Measurements from ENCODE around the gene KPTN.
"Not testable (repeated sequence)": the region's sequence is repeated elsewhere in the genome, so short reads cannot be mapped to it uniquely, and the experiment has no call there.

The KPTN gene

DNA sequence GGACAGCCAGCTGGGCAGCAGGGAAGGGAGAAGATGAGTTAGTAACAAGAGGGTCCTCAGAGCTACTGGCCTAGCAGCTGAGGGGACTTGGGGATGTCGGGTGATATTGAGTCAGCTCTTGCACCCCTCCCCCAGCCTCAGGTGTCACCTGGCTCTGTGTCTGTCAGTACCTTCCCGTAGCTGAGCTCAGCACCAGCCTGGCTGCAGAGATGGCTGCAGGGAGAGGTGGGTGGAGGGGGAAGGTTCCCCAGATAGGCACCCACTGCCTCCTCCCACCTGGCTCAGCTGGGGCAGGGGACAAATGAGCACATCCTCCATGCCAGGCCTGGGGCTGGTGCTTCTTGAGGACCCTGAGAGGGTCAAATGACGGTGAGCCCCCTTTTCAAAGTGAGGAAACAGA lies 6.8 kb upstream of the KPTN start:
- DNase-seq: no peak

DNA sequence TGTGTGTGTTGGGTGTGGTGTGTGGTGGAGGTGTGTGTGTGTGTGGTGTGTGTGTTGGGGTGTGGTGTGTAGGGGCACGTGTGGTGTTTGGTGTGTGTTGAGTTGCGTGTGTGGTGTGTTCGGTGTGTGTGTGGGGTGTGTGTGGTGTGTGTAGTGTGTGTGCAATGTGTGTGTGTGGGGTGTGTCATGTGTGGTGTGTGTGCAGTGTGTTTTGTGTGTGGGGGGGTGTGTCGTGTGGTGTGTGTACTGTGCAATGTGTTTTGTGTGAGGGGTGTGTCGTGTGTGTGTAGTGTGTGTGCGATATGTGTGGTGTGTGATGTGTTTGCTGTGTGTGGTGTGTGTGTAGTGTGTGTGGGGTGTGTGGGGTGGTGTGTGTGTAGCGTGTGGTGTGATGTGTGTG lies 6.0 kb upstream of the KPTN start:
- DNase-seq: no peak

DNA sequence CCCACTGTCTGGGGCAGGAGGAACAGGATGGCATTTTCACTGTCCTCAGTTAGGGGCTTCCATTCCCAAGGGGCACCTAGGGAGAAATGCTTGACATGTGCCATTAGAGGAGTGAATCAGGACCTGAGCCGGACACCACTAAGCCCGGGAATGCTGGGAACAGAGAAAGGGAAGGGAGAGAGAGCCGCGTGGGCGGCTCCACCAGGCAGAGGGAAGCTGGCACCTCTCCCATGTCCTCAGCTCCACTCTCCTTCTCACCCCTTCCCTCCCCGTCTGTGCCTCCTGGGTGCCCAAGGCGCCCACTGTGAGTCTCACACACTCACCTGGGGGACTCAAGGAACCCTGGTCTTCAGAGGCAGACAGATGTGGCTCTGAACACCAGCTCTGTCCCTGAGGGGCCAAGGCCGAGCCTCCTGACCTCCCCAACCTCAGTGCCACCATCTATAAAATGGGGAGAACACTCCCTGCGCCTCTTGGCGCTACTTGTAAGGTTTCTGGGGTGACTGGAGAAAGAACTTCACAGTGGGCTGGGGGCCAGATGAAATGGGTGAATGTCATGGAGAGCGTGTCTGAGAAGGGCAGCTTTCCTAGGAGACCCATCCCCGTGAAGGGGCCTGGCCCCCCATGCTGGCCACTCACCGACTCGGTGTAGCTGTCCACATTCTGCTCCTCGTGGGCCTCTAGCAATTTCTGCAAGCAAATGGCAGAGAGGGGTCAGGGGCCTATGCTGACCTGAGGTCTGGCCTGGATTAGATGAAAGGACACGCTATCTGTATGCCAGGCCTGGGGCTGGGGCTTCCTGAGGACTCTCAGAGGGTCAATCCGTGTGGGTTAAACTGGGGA lies 5.3 kb upstream of the KPTN start:
- DNase-seq: no peak

DNA sequence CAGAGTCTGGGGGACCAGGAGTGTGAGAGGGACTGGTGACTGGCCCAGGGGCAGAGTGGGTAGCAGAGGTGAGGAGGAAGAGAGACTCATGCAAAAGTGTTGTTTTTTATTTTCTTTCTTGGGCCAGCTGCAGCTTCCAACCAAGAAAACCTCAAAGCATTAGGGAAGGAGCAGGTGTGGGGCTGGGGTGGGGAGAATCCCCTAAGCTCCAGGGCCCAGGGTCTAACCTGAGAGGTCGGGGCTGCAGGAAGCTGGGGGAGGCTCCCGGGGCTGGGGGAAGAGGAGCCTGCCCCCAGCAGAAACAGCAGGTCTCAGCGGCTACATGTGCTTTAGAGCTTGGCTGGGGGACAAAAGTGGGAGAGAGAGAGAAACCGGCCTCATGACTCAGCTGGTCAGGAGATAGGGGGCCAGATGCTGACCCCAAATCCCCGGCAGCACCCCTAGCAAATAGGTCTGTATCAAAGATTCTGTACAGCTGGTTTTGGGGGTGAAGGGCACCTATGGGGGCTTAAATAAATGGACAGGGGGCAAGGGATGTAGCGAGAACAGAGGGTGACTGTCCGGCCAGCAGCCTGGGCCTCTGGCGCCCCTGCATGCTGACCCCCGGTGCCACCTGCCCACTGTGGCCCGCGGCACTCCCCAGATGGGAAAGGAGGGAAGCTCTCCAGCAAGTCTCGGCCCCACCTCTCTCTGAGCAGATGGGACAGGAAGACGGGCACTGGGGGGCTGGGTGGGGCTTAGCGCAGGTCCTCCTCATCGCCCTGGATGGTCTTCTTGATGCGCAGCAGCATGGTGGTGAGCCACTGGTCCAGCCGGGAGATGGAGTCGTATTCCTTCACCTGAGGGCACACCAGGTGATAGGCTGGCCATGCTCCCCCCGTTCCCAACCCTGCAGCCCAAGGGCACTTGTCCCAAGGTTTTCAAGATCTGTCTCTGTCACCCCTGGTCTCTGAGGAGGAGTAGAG lies 3.8 kb upstream of the KPTN start:
- no peak for DNase-seq

DNA sequence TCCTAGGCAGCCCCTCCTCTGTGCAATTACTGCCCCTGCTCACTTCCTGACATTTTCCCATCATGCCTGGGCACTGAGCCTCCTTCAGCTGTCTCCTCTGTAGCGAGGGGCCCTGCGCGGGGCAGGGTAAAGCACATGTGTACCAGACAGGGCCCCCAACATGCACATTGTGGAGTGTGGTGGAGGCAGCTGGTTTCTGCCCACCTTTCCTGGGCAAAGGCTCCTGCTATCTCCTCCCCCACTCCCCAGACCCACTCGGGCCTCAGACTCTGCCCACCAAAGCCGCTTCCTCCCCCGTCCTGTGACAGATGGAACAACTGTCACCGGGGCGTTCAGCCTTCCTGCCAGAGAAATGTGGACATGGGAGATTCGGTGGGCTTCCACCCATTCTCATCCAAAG lies 2.9 kb upstream of the KPTN start:
- no peak for DNase-seq

DNA sequence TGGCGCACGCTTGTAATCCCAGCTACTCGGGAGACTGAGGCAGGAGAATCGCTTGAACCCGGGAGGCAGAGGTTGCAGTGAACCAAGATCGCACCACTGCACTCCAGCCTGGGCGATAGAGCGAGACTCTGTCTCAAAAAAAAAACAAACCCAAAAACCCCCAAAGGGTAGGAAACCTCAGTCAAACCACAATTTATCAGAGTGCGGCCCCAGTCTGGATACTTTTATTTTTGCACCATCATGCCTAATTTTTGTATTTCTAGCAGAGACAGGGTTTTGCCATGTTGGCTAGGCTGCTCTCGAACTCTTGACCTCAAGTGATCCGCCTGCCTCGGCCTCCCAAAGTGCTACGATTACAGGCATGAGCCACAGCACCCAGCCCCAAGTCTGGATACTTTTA lies 2.2 kb upstream of the KPTN start:
- DNase-seq: not testable (repeated sequence)

DNA sequence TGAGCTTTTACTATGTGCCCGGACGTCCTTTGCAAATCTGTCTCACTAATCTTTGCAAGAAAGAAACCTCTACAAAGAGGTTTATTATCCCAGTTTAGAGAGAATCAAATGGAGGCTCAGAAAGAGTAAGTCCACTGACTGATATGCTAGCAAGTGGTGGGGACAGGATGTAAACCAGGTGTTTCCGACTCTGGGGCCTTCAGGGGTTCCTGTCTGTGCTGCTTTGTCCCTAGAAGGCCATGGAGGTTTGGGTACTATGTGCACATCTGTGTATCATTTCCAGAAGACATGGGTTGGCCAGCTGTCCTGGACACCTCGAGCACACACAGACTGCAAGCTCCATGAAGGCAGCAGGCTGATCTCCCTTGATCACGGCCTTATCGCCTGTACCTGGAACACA lies 1.2 kb upstream of the KPTN start:
- no peak for DNase-seq

DNA sequence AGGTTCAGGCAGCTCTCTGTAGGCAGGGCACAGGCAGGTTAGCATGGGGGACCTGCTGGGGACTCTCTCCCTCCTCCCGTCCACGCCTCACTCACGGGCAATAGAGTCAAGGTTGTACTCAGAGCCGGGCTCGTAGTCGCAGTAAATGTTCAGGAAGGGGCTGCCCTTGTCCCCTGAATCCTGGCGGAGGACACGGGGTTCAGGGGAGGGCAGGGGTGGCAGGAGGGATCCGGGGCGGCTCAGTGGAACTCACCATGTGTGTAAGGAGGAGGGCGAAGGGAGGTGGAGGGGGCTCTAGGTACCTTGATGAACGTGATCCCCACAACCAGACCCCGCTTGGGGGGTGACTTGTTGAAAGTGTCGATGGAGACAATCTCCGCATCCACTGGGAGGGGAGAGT lies 819 bp downstream of the KPTN start:
- no peak for DNase-seq

DNA sequence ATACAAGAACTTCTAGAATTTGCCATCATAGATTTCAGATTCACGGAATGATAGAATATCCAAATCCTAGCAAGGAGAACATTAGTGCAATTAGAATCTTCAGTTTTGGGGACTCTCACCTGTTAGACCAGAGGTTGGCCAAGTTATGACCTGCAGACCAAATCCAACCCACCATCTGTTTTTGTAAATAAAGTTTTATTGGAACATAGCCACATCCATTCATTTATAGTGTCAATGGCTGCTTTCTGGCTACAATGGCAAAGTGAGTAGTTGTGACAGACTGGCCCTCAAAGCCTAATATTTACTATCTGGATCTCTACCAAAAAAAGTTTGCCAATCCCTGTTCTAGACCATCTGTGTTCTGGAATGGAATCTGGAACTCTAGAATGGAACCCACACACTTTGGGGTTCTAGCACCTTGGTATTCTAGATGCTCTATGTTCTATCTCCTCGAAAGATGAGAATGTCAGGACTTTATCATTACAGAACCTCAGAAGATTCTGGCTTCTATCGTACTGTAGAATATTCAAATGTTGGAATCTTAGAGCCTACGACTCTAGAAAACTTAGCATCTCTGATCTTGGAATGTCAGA lies 2.5 kb downstream of the KPTN start:
- no peak for DNase-seq

DNA sequence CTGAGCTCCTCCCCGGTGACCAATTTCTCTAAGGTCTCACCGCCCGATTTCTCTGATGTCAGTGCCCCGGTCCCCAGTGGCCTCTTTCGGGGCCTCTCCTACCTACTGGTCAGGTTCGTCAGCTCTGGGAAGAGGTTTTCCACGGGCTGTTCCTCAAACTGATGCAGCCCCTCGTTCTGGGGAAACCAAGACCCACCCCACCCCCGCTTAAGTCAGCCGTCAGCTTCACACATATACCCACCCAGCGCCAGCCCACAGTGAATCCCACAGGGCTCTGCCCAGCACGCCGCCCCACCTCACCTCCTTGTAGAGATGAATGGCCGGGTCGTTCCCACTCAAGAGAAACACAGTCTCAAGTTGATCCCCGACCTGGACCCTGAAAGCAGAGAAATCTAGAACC lies 3.4 kb downstream of the KPTN start:
- no peak for DNase-seq

DNA sequence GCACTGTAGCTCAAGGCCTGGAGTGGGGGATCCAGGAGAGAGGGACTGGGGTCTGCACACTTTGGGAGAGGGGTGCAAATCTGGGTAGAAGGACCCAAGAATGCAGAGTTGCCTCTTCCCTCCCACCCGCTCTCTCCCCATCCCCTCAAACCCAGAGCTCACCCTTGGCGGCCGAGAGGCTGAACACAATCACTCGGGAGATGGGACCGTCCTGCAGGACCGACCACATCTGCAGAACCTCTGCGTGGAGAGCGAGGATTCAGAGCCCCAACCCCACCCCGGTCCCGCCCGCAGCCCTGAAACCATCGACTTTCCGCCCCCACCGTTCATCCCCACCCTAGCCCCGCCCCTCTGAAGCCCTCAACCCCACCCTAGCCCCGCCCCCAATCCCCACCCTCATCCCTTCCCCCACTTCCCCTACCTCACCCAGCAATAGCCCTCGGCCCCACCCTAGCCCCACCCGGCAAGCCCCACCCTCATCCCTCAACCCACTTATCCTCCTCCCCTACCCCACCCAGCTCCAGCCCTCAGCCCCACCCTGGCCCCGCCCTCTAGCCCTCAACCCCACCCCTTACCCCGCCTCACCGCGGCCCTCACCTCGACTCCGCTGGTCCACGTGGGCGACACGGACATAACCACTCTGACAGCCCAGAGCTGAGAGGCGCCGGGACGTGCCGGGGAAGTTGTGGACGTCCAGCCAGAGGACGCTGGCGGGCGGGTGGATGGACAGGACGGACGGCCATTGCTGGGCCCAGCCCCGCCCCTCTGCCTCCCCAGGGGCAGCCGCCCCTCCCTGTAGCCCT lies 4.1 kb downstream of the KPTN start:
- no peak for DNase-seq

DNA sequence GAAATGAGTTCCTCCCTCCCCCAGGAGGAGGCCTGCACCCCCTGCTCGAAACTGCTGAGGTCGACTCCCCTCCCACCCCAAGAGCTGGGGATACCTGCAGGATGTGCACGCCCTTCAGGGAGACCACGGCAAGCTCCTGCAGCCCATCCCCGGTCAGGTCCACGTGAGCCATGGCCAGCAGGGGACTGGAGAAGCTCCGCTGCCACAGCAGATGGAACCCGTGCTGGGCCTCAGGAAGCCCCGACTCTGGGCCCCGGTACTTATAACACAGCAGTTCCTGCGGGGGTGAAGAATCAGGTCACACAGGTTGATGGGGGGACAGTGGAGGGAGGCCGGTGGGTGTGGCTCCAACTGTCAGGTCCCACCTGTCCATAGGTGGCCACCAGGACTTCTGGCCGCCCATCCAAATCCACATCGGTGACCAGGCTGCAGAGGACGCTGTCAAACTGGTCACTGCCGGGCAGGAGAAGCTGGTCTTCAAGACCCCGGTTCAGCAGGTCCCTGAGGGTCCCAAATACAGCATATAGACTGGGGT lies 7.5 kb downstream of the KPTN start:
- DNase-seq: no peak

DNA sequence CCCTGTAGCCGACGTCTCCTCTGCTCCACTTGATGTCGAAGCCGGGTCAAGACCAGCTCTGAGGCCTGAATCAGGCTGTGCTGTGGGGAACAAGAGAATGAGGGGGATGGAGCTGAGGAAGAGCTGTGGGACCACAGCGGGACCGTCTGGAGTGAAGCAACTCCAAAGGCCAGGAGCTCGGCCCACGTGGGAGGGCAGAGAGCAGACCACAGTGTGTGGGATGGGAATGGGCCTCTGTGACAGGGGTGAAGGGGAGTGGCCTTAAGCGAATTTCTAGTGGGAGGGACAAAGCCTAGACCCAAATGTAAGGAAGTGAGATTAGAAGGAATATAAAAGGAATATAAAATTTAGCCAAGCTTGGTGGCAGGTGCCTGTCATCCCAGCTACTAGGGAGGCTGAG lies 8.6 kb downstream of the KPTN start:
- DNase-seq: no peak

DNA sequence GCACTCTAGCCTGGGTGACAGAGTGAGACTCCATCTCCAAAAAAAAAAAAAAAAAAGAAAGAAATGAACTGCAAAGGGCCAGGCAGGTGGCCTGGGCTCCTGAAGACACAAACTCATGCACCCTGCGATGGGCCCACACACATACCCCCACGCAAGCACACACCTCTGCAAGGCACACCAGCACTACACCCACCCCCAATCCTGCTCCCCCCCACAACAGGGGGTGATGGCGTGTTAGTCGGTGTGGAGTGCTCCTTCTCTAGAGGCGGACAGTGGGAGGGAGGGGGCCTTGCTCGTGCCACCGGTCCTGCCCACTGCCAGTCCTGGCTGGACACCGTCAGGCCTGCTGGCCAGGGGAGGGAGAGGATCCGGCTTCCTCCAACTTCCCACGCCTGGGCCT lies 10.7 kb downstream of the KPTN start:
- no peak for DNase-seq

DNA sequence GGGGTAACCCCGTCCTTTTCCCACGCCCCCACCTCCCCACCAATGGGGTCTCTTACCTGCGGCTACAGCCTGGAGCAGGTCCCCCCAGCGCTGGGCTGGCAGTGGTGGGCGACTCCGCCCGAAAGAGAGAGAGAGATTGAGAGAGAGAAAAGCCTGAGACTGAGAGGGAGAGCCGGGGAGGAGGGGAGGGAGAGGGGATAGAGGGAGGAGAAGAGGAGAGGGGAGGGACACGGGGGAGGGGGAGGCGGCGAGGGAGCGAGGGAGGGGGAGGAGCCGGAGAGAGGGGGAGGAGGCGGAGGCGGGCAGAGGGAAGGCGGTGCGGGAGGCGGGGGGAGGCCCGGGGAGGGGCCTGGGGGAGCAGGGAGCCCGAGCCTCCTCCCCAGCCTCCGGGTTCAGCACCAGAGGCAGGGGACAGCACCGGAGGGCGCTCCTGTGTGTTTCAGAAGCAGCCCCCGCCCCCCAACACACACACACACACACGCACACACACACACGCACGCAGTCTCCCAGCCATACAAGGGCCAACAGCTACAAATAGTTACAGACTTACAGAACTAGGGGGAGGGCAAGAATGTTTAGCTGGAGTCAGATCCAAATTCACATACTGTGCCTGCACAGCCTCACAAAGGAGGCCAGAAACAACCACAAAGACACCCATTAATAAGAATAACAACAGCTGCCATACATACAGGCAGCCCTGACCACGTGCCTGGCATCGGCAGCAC lies 12.1 kb downstream of the KPTN start, which contains the start of gene SLC8A2:
SLC8A2 (minus strand) TSS at position 161 of the 725 bp plus-strand sequence. CDS start 5,490 bp downstream, outside the sequence.
- DNase-seq: peak; percentile 82

DNA sequence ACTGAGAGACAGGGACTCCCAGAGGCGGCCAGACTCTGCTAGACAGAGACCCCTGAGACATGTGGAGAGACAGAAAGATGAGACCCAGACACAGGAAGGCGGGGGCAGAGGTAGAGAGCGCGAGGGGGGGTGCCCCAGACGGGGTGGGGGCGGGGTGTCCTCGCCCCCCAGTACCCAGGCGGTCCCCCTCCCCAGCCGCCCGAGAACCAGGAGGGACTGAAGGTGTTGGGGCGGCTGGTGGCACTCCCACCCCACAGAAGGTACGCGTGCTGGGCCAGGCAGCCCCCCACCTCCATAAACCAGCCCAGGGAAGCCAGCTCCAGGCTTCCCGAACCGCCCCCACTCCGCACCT lies 12.7 kb downstream of the KPTN start:
- no peak for DNase-seq

DNA sequence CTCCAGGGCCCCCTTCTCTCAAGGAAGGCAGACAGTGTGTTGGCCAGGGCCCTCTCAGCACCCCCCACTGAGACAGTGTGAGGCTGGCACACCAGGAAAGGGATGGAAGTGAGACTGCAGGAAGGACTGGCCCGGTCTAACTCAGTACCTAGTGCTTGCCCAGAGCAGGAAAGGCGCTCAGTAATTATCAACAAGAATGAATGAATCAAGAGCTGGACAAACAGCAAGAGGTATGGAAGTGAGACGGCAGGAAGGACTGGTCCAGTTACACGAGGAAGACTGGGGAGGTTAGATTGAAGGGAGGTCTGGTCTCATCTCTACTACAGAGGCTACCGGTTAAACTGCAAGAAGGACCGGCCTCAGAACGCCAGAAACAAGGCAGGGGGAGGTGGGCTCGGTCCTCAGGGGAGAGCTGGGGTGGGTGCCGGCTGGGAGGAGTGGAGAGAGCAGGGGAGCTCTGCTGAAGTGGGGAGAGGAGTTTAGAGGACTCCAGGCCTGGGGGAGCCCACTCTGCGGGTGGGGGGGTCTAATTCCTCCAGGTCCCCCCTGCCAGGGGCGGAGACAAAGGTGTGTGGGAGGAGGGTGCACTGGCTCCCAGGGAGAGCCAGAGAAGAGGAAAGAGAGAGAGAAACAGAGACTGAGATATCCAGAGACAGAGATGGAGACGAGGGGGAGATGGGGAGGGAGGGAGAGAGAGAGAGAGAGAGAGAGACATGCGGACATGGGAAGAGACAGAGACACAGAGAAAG lies 13.4 kb downstream of the KPTN start:
- DNase-seq: no peak

DNA sequence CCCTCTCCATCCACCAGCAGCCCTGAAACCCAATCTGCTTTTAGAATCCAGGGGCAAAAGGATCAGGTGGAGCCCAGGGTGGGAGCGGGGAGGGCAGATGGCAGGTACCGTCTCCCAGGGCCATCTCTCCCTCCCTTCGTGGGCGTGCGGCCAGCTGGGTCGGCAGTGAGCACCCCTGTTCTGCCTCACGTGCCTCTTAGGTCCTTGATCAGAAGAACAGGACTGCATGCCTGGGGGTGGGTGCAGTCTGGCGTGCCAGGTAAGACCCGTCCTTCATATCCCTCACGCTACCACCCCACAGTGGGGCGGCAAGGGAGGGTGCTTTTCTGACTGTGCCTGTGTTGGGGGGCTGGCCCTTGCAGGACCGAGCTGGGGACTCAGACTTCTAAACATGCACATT lies 14.3 kb downstream of the KPTN start:
- DNase-seq: no peak

DNA sequence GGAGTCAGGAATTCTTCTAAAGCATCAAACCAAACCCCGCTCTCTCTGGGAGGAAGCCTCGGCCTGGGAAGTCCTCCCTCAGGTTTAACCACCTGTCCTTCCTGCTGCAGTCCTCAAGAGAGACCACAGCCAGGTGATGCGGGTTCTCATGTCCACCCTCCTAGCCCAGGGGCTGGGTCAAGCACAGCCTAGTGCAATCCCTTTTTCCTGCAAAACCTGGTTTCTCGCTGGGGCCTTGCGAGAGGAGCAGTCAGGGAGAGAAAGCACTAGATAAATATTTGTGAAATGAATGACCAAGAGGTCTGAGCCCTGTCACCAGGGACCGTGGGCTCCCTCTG lies 14.7 kb downstream of the KPTN start:
- no peak for DNase-seq

DNA sequence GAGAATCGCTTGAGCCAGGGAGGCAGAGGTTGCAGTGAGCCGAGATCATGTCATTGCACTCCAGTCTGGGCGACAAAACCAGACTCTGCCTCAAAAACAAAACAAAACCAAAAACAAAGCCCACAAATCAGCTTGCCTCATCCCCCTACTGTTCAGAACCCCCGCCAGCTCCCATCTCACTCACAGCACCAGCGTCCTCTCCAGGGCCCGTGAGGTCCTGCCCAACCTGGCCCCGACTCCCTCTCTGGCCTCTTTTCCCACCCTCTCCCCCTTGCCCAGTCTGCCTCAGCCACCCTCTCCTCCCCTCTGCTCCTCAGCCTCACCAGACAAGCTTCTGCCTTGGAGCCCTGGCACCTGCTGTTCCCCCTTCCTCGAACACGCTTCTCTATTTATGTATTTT lies 16.1 kb downstream of the KPTN start:
- no peak for DNase-seq

DNA sequence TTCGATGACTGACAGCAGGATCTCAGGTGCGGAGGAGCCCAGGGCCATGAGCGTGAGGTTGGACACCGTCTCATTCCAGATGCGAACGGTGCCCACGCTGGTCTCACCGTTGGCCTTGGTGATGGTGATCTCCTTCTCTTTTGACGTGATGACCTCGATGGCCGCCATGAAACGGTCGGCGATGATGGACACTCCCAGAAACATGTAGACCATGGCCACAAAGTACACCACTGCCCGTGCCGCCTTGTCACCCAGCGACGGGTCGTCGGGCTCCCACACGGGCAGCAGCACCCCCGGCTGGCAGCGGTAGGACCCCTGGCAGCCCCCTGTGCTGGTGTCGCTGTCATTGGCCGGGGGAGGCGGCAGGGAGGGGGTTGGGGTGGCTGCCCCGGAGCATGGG lies 18.1 kb downstream of the KPTN start:
- no peak for DNase-seq
